Neural cell (in vitro differentiated cells): ENCODE data around the gene ICAM2. TPM values are rescaled to one million over a fixed set of nuclear protein-coding genes. Genes with fewer than 3 reads are reported as not detected.

Experiments used
- H2AFZ ChIP-seq: fragments of 200-600, 300-800 bp; sonication (generic), shearing (Covaris generic); 2 replicates; pipeline ENCODE4 v1.6.0; 2014; ENCODE audit warnings: low read depth, mild to moderate bottlenecking, antibody characterized with exemption, low read length, moderate library complexity
- H3F3A ChIP-seq: fragments of 200-600 bp; shearing (Covaris generic); 2 replicates; pipeline ENCODE4 v1.6.1; 2016; ENCODE audit warnings: mild to moderate bottlenecking, moderate library complexity, mixed read lengths, antibody characterized with exemption, low read length; ENCODE audit not compliant: insufficient read depth, poor library complexity, severe bottlenecking
- H3K27ac ChIP-seq: fragments of 200-600, 300-800 bp; sonication (generic), shearing (Covaris generic); 2 replicates; pipeline ENCODE4 v1.5.1; 2014; ENCODE audit warnings: mild to moderate bottlenecking, low read length, moderate library complexity
- H3K27me3 ChIP-seq: fragments of 300-800, 200-600 bp; sonication (generic), shearing (Covaris generic); 2 replicates; pipeline ENCODE4 v1.6.0; 2014; ENCODE audit warnings: mild to moderate bottlenecking, low read depth, low read length, moderate library complexity; ENCODE audit not compliant: insufficient read depth
- H3K36me3 ChIP-seq: fragments of 300-800, 200-600 bp; sonication (generic), shearing (Covaris generic); 2 replicates; pipeline ENCODE4 v1.5.1; 2014; ENCODE audit warnings: mild to moderate bottlenecking, antibody characterized with exemption, low read length, moderate library complexity; ENCODE audit not compliant: insufficient read depth
- H3K4me2 ChIP-seq: fragments of 300-800, 200-600 bp; sonication (generic), shearing (Covaris generic); 2 replicates; pipeline ENCODE4 v1.6.0; 2014; ENCODE audit warnings: mild to moderate bottlenecking, low read length
- H3K4me3 ChIP-seq: fragments of 300-800, 200-600 bp; sonication (generic), shearing (Covaris generic); 2 replicates; pipeline ENCODE4 v1.5.1; 2014; ENCODE audit warnings: mild to moderate bottlenecking, low read length, moderate library complexity
- H3K79me2 ChIP-seq: fragments of 200-600 bp; shearing (Covaris generic); replicated peaks from 2 replicates; pipeline ENCODE4 v1.6.0; 2014; ENCODE audit warnings: mild to moderate bottlenecking, low read length, moderate library complexity; ENCODE audit not compliant: insufficient read depth
- H3K9ac ChIP-seq: fragments of 300-800, 200-600 bp; sonication (generic), shearing (Covaris generic); 2 replicates; pipeline ENCODE4 v1.6.1; 2016; ENCODE audit warnings: mild to moderate bottlenecking, low read length, mixed read lengths
- H3K9me2 ChIP-seq: fragments of 200-600 bp; shearing (Covaris generic); 2 replicates; pipeline ENCODE4 v1.6.1; 2016; ENCODE audit warnings: mild to moderate bottlenecking, low read length, mixed read lengths; ENCODE audit not compliant: insufficient read depth
- H3K9me3 ChIP-seq: fragments of 200-600, 300-800 bp; sonication (generic), shearing (Covaris generic); 2 replicates; pipeline ENCODE4 v1.6.1; 2016; ENCODE audit warnings: mild to moderate bottlenecking, mixed run types, low read length, moderate library complexity, mixed read lengths
- H4K20me1 ChIP-seq: fragments of 200-600 bp; shearing (Covaris generic); 2 replicates; pipeline ENCODE4 v1.6.1; 2016; ENCODE audit warnings: mild to moderate bottlenecking, mixed run types; ENCODE audit not compliant: insufficient read depth
- CTCF ChIP-seq: fragments of 450-650 bp; IDR thresholded peaks from 2 replicates; pipeline ENCODE4 v1.5.1; 2014; ENCODE audit warnings: antibody characterized with exemption, mild to moderate bottlenecking, moderate library complexity; ENCODE audit not compliant: poor library complexity, severe bottlenecking
- EP300 ChIP-seq: fragments of 450-650 bp; conservative IDR thresholded peaks from 2 replicates; pipeline ENCODE4 v1.6.1; 2014; ENCODE audit warnings: antibody characterized with exemption, mild to moderate bottlenecking, moderate library complexity; ENCODE audit not compliant: poor library complexity, severe bottlenecking
- EZH2 ChIP-seq: fragments of 200-600, 300-800 bp; shearing (Covaris generic), sonication (generic); IDR thresholded peaks from 2 replicates; pipeline ENCODE4 v1.6.1; 2014; ENCODE audit warnings: antibody characterized with exemption, low read length, borderline replicate concordance, mild to moderate bottlenecking; ENCODE audit not compliant: insufficient read depth, poor library complexity, severe bottlenecking
- MXI1 ChIP-seq: fragments of 450-650 bp; conservative IDR thresholded peaks from 2 replicates; pipeline ENCODE4 v1.6.1; 2014; ENCODE audit warnings: antibody characterized with exemption, mild to moderate bottlenecking; ENCODE audit not compliant: poor library complexity, severe bottlenecking
- POLR2AphosphoS5 ChIP-seq: IDR thresholded peaks from 2 replicates; pipeline ENCODE4 v1.6.1; 2012
- RAD21 ChIP-seq: fragments of 450-650 bp; conservative IDR thresholded peaks from 2 replicates; pipeline ENCODE4 v1.6.1; 2014; ENCODE audit warnings: antibody characterized with exemption, mild to moderate bottlenecking, moderate library complexity
- REST ChIP-seq: IDR thresholded peaks from 2 replicates; pipeline ENCODE4 v1.6.1; 2012; ENCODE audit warnings: borderline replicate concordance
- SMC3 ChIP-seq: fragments of 450-650 bp; conservative IDR thresholded peaks from 2 replicates; pipeline ENCODE4 v1.6.1; 2014; ENCODE audit warnings: antibody characterized with exemption, mild to moderate bottlenecking, moderate library complexity; ENCODE audit not compliant: poor library complexity
- TAF1 ChIP-seq: IDR thresholded peaks from 2 replicates; pipeline ENCODE4 v1.6.1; 2012; ENCODE audit warnings: low read depth
- polyA plus RNA-seq: library from polyadenylated mRNA; depleted of rRNA; stranded (reverse); fragments of >200 nt; gene quantifications from 2 replicates; pipeline ENCODE4 v1.2.3, GENCODE V29; 2014

The ICAM2 gene
- polyA plus RNA-seq, 1 donor from 2014 or later, result not detected

GRCh38 chr17:64006361-64007088, 13.9 kb downstream of the ICAM2 start:
- Histone ChIP-seq H3K4me3 (no peak overlapping the region), H3K27ac (no peak overlapping the region)

DNA sequence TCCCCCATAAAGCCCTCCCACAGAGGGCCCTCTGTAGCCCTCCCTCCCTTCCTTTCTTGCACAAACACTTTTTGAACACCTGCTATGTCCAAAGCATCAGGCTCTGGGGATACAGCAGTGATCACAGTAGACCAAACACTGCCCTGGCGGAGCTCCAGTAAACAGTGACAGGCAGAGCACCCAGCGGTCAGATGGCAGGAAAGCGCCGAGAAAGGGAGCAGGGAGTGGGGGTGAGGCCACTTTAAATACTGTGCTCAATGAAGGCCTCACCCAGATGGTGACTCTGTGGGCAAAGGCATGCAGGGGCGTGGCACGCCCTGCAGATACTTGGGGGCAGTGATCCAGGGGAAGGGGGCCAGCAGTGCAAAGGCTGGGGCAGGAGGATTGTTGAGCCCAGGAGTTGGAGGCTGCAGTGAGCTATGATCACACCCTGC, 14.7 kb downstream of the ICAM2 start:
- Histone ChIP-seq H4K20me1 (no peaks in the 10 kb centered on the region), H3K27me3 (no peaks in the 10 kb centered on the region), H3F3A (no peaks in the 10 kb centered on the region), H3K4me2 (no peak overlapping the region), H3K36me3 (no peaks in the 10 kb centered on the region), H3K9me3 (no peaks in the 10 kb centered on the region), H3K9ac (no peak overlapping the region), H3K4me3 (no peak overlapping the region), H3K9me2 (no peaks in the 10 kb centered on the region), H3K79me2 (no peaks in the 10 kb centered on the region), H2AFZ (no peak overlapping the region), H3K27ac (no peak overlapping the region)
- no peak for TF ChIP-seq REST
- TF ChIP-seq CTCF, result no peak
- no peak for TF ChIP-seq SMC3
- no peak for TF ChIP-seq MXI1

More at GRCh38 chr17:64006361-64007088, 13.9 kb downstream of the ICAM2 start:
- Histone ChIP-seq H3K79me2 (no peaks in the 10 kb centered on the region), H3K27me3 (no peaks in the 10 kb centered on the region), H3K36me3 (no peaks in the 10 kb centered on the region), H3K9me3 (no peaks in the 10 kb centered on the region), H4K20me1 (no peaks in the 10 kb centered on the region), H3F3A (no peaks in the 10 kb centered on the region), H2AFZ (no peak overlapping the region), H3K4me2 (no peak overlapping the region), H3K9me2 (no peaks in the 10 kb centered on the region), H3K9ac (no peak overlapping the region)
- TF ChIP-seq POLR2AphosphoS5 (no peak), EP300 (no peak), EZH2 (no peak), TAF1 (no peak), SMC3 (no peak), RAD21 (no peak), MXI1 (no peak), REST (no peak), CTCF (no peak)
